Liver (tissue), 3 donors: ENCODE measurements around the gene CCDC6.

Experiments used
- CTCF ChIP-seq: fragments of 150-350 bp; IDR thresholded peaks from 2 replicates; pipeline ENCODE4 v1.5.1; 2017; ENCODE audit warnings: improper control_type of control experiment, low read depth, low read length; ENCODE audit not compliant: missing input control
- FOXA1 ChIP-seq: IDR thresholded peaks from 2 replicates; pipeline ENCODE4 v1.6.1; 2016; ENCODE audit warnings: antibody characterized with exemption
- MAX ChIP-seq: IDR thresholded peaks from 2 replicates; pipeline ENCODE4 v1.6.1; 2016; ENCODE audit warnings: antibody characterized with exemption
- RAD21 ChIP-seq, 2 donors: IDR thresholded peaks; 2 replicates each; pipeline ENCODE4 v1.6.1; 2016; ENCODE audit warnings: antibody characterized with exemption in 2 of 2, mild to moderate bottlenecking in 2 of 2
- donor health status: healthy.
- donor health status: healthy.

- no peak for TF ChIP-seq RAD21 (IDR thresholded peaks at IDR 0.05)
- TF ChIP-seq CTCF = no peak
- TF ChIP-seq FOXA1 = no peak
- TF ChIP-seq MAX = no peak
These were observed 26.2 kb downstream of the CCDC6 start for GRCh38 chr10:59880019-59880717.
